Activated CD4-positive, alpha-beta memory T cell treated with anti-CD3 and anti-CD28 coated beads for 36 hours (primary cell): ENCODE results near the gene HSPG2. TPM values are rescaled to one million over a fixed set of nuclear protein-coding genes. Genes with fewer than 3 reads are reported as not detected.
"Not testable (repeated sequence)": the region's sequence is repeated elsewhere in the genome, so short reads cannot be mapped to it uniquely, and the experiment has no call there.

Experiments
- CTCF ChIA-PET: fragments of 350-600 bp; sonication (Branson Sonifier 250); formaldehyde crosslinking; loops from one replicate; lab custom pipeline; 2021; ENCODE audit warnings: antibody characterized with exemption, inconsistent platforms; lab: Charles Lee
- POLR2A ChIA-PET: fragments of 350-600 bp; sonication (Branson Sonifier 250); formaldehyde crosslinking; loops from one replicate; lab custom pipeline; 2021; ENCODE audit warnings: antibody characterized with exemption; lab: Charles Lee
- DNase-seq: peaks from one replicate; pipeline ENCODE4 v3.0.0-alpha.2; 2020
- H3K27ac Mint-ChIP-seq: one replicate; pipeline ENCODE4 v1.8.0; 2021; ENCODE audit warnings: mixed read lengths
- H3K27me3 Mint-ChIP-seq: one replicate; pipeline ENCODE4 v1.8.0; 2021; ENCODE audit warnings: mixed read lengths
- H3K36me3 Mint-ChIP-seq: one replicate; pipeline ENCODE4 v1.8.0; 2021; ENCODE audit warnings: mixed read lengths
- H3K4me1 Mint-ChIP-seq: one replicate; pipeline ENCODE4 v1.8.0; 2021; ENCODE audit warnings: low read depth, mixed read lengths
- H3K4me3 Mint-ChIP-seq: one replicate; pipeline ENCODE4 v1.8.0; 2021; ENCODE audit warnings: mild to moderate bottlenecking, mixed read lengths
- H3K9me3 Mint-ChIP-seq: one replicate; pipeline ENCODE4 v1.8.0; 2021; ENCODE audit warnings: mixed read lengths
- intact Hi-C: fragments of 100-400 bp; cut with micrococcal nuclease; formaldehyde crosslinking; loops from one replicate; pipeline ENCODE4 v1.15.1; 2023
- total RNA-seq, 2 experiments: library from RNA; stranded (reverse); gene quantifications; one replicate each; pipeline ENCODE4 v1.2.3, GENCODE V29; 2021

Gene HSPG2
- total RNA-seq, 2 experiments from 2014 or later, result 2.8 to 3.7 TPM

DNA sequence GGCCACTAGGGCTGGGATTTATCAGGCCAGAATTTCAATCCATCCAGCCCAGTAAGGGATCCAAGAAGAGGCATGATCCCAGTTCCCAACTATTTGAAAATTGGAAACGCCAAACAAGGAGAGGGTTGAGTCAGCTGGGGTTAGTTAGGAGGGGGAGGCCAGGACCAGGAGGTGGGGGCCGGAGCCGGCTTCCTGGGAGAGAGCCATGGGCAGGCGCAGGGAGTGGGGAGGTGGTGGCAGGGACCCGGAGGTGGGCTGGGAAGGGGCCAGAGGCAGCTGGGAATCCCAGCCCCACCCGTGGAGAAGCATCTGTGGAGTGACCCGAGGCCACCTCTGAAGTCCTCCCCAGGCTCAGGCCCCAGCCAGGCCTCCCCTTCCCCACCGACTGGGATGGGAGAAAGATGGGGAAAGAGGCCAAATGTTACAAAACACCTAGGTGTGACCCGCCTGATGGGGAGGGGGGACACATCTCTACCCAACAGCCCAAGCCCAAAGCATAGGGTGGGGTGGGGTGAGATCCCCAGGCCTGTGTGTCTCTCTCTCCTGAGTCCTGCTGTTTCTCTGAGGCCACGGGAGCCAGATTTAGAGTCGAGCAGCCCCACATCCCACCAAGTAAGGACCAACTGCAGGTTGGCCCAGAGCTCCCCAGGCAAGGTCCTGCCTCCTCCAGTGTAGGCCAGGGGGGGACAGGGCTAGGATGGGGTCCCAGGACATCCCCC is 10.1 kb downstream of the HSPG2 start:
- H3K9me3 Mint-ChIP-seq, result no peaks in the 10 kb centered on the region
- intact Hi-C loops, result no loop called here
- no peaks in the 10 kb centered on the region for H3K4me1 Mint-ChIP-seq
- CTCF ChIA-PET, result no interaction called here
- DNase-seq, result no peak
- POLR2A ChIA-PET, result no interaction called here
- no peak overlapping the region for H3K4me3 Mint-ChIP-seq
- no peaks in the 10 kb centered on the region for H3K36me3 Mint-ChIP-seq
- no peaks in the 10 kb centered on the region for H3K27me3 Mint-ChIP-seq
- no peak overlapping the region for H3K27ac Mint-ChIP-seq

DNA sequence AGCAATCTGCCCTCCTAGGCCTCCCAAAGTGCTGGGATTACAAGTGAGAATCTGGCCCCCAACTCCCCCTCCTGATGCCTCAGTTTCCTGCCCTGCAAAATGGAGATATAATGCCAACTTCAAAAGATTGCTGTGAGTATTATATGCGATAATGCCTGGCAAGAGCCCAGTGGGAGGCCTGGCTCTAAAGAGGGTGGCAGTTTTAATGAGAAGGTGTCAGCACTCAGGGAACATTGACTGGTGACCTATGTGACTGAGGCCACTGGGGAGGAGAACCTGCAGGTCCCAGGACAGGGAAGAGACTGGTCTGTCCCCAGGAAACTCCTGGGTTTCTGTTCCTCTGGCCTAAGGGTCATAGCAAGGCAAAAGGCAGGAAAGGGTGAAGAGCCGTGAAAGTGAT is 11.0 kb downstream of the HSPG2 start:
- ChIA-PET CTCF (no interaction called here), POLR2A (no interaction called here)
- no peaks in the 10 kb centered on the region for H3K36me3 Mint-ChIP-seq
- intact Hi-C loops, result no loop called here
- no peak for DNase-seq
- no peaks in the 10 kb centered on the region for H3K4me1 Mint-ChIP-seq
- H3K4me3 Mint-ChIP-seq, result no peak overlapping the region
- no peaks in the 10 kb centered on the region for H3K27me3 Mint-ChIP-seq
- H3K9me3 Mint-ChIP-seq, result no peaks in the 10 kb centered on the region
- H3K27ac Mint-ChIP-seq, result no peak overlapping the region

DNA sequence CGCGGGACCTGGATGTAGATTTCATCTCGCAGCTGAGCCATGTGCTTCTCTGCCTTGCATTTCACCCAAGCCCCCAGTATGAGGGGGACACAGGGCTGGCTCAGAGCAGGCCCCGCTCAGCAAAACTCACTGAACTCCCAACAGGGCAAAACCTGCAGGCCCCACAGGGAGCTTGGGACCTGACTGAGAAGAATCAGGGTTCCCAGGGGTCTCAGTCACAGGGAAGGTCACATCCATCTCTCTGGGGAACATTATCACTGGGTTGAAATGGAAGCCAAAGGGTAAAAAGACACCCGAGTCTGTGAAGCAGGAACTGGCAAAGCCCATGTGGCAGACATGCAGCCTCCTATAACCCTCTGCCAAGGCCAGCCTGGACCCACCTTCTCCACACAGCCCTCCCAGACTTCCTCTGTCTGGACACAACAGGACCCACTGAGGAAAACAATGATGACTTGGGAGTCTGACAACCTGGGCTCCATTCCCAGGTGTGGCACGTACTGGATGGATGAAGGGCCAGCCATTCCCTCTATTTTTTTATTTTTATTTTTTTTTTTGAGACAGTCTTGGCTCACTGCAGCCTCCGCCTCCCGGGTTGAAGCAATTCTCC is 11.7 kb downstream of the HSPG2 start:
- Mint-ChIP-seq H3K27ac (no peak overlapping the region), H3K27me3 (no peaks in the 10 kb centered on the region), H3K36me3 (no peaks in the 10 kb centered on the region), H3K9me3 (no peaks in the 10 kb centered on the region), H3K4me3 (no peak overlapping the region), H3K4me1 (no peaks in the 10 kb centered on the region)
- no peak for DNase-seq
- intact Hi-C loops, result no loop called here
- POLR2A ChIA-PET, result no interaction called here
- CTCF ChIA-PET, result no interaction called here

DNA sequence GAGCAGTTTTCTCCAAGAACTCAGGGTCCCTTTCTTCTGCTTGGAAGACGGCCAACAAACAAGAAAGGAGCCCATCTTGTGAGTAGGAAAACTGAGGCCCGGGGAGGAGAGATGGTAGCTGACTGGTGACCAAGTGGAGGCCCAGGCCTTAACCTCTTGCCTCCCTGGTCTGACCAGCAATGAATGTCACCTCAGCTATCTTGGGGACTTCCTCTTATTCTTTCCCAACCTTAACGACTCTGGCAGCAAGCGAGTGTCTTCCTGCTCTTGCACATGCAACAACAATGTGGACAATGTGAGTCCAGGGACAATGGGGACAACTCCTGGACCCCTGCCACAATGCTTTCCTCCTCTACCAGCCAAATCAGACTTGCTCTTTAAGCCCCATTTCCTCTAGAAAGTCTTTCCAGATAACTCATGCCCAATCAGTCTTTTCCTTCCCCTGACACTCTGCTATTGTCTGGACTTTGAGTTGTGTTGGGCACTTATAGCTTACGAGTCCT is 12.6 kb downstream of the HSPG2 start:
- intact Hi-C loops, result no loop called here
- CTCF ChIA-PET, result no interaction called here
- Mint-ChIP-seq H3K4me1 (no peaks in the 10 kb centered on the region), H3K27me3 (no peaks in the 10 kb centered on the region), H3K36me3 (no peaks in the 10 kb centered on the region), H3K4me3 (no peak overlapping the region), H3K9me3 (no peaks in the 10 kb centered on the region), H3K27ac (no peak overlapping the region)
- POLR2A ChIA-PET, result no interaction called here
- no peak for DNase-seq

DNA sequence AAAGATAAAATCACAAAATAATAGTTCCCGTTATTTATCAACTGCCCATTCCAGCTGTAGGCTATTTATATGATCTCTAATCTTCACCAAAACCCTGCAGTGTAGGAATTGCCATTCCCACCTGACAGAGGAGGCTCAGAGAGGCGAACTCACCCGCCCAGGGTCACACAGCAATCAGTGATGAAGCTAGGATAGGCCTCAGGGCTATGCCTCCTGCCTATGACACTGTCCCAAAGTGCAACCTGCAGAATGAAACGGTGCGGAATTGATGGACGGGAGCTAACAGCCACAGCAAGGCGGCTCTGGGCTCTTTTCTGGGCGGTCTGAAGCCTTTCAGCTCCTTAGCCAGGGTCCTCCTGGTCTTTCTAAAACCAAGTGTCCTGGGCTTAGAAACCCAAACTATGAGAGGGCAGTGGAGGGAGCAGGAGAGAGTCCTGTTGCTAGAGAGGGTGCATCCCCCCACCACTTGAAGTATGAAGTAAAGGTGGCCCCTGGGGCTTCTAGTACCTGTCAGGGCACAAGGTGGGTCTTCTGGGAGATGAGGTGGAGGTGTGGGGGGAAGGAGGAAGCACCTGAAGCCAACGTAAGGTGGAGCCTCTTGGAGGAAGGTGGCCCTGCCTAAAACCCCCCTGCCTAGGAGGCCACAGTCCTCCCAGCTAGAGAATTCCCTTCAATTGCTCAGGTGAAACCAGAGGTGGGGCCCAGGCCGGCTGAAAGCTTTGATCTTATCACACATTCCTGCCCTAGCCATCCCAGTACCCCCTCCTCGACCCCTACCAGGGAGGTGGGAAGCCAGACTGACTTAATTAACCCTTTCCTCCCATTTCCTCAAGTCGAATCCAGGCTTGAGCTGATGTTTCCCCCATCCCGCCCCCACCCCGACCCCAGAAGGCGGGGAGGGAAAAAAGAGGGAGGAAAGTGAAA is 14.8 kb downstream of the HSPG2 start:
- CTCF ChIA-PET, result no interaction called here
- no peak overlapping the region for H3K27ac Mint-ChIP-seq
- no peaks in the 10 kb centered on the region for H3K4me1 Mint-ChIP-seq
- H3K36me3 Mint-ChIP-seq, result no peaks in the 10 kb centered on the region
- H3K4me3 Mint-ChIP-seq, result no peak overlapping the region
- no peak for DNase-seq
- intact Hi-C loops, result no loop called here
- POLR2A ChIA-PET, result no interaction called here
- no peaks in the 10 kb centered on the region for H3K27me3 Mint-ChIP-seq
- no peaks in the 10 kb centered on the region for H3K9me3 Mint-ChIP-seq

DNA sequence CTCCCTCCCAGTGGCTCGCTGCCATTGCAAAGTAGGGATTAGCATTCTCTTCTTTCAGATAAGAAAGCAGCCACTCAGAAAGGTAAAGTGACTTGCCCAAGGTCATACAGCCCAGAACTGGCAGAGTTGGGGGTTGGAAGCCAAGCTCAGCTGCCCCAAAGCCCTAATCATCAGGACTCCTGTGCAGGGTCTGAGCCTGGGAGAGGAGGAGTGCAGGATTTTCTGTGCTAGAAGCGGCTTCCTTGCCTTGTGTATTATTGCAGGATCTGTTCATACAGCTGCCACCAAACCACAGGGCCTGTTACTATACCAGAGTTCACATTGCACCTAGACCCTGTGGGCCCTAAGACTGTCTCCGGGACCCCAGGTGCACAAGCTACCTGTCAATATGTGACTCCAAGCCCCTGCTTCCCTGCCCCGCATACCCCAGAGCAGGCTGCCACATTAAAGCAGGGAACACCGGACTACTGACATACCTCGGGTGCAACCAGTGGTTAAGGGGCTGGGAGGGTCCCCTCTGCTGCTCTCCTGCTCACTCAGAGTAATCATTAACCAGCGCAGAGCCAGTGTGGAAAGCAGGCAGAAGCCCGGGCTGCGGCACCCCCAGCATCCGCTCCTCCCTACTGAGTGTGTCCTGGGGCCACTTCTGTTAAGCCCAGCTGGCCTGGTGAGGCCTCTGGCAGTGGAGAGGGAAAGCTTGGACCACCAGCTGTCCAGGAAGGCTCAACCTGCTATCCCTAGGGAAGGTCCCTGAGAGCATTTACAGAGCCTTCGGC is 15.8 kb downstream of the HSPG2 start:
- Mint-ChIP-seq H3K4me3 (no peak overlapping the region), H3K27me3 (no peaks in the 10 kb centered on the region), H3K27ac (no peak overlapping the region), H3K4me1 (no peaks in the 10 kb centered on the region), H3K36me3 (no peaks in the 10 kb centered on the region), H3K9me3 (no peaks in the 10 kb centered on the region)
- POLR2A ChIA-PET, result no interaction called here
- CTCF ChIA-PET, result no interaction called here
- intact Hi-C loops, result no loop called here
- DNase-seq, result no peak

DNA sequence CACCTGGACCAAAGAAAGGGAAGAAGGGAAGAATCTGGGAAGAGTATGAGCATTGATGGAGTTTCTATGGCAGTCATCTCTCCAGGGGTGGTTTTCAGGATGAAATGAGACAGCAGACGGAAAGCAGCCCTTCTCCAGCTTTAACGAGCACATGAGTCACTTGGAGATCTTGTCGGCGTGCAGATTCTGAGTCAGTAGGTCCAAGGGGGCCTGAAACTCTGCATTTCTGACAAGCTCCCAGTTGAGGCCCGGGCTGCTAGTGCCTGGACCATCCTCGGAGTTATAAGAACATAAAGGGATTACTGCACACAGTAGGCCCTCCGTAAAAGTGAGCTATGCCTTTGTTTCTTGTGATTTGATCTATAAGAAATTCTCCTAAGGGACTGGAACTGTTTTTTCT is 17.6 kb downstream of the HSPG2 start:
- intact Hi-C loops, result no loop called here
- Mint-ChIP-seq H3K27ac (no peak overlapping the region), H3K4me3 (no peak overlapping the region), H3K27me3 (no peaks in the 10 kb centered on the region), H3K4me1 (no peaks in the 10 kb centered on the region), H3K9me3 (no peaks in the 10 kb centered on the region), H3K36me3 (no peaks in the 10 kb centered on the region)
- DNase-seq, result no peak
- CTCF ChIA-PET, result no interaction called here
- POLR2A ChIA-PET, result no interaction called here

DNA sequence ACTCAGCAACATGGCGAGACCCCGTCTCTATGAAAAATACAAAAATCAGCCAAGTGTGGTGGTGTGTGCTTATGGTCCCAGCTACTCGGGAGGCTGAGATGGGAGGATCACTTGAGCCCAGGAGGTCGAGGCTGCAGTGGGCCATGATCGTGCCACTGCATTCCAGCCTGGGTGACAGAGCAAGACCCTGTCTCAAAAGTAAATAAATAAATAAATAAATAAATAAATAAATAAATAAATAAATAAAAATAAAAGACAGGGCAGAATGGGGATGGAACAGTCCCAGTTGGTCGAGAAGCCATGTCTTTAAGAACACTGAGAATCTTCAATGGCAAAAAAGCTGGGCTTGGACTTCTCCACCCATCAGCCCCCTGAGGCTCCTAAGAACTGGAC is 19.9 kb downstream of the HSPG2 start:
- H3K4me3 Mint-ChIP-seq, CTCF ChIA-PET, DNase-seq, H3K27ac Mint-ChIP-seq, H3K4me1 Mint-ChIP-seq, POLR2A ChIA-PET, intact Hi-C loops, H3K36me3 Mint-ChIP-seq, H3K9me3 Mint-ChIP-seq, H3K27me3 Mint-ChIP-seq: not testable (repeated sequence)

DNA sequence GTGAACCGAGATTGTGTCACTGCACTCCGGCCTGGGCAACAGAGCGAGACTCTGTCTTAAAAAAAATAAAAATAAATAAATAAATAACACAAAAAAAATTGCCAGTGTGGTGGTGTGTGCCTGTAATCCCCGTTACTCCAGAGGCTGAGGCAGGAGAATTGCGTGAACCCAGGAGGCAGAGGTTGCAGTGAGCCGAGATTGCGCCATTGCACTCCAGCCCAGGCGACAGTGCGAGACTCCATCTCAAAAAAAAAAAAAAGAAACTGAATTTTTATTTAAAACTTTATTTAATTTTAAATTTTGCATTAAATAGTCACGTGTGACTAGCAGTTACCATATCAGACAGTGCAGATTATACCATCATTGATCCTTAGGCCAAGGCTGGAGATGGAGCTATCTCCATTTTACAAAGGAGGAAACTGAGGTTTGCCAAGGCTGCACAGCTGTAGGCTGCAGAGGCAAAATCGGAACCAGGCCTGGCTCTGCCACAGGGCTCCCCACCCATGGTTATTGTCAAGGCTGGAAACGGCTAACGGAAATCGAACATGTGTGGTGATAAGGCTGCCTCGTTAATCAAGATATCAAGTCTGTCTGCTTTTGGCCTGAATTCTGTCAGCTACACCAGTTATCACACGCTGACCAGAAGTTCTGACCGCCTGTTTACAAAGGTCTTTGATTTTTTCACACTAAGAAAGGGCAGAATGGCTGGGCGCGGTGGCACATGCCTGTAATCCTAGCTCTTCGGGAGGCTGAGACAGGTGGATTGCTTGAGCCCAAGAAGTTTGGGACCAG is 20.5 kb downstream of the HSPG2 start:
- intact Hi-C loops, result no loop called here
- Mint-ChIP-seq H3K9me3 (no peaks in the 10 kb centered on the region), H3K27me3 (no peaks in the 10 kb centered on the region), H3K27ac (no peak overlapping the region), H3K4me1 (no peaks in the 10 kb centered on the region), H3K4me3 (no peak overlapping the region), H3K36me3 (no peaks in the 10 kb centered on the region)
- no peak for DNase-seq
- POLR2A ChIA-PET, result no interaction called here
- CTCF ChIA-PET, result no interaction called here

DNA sequence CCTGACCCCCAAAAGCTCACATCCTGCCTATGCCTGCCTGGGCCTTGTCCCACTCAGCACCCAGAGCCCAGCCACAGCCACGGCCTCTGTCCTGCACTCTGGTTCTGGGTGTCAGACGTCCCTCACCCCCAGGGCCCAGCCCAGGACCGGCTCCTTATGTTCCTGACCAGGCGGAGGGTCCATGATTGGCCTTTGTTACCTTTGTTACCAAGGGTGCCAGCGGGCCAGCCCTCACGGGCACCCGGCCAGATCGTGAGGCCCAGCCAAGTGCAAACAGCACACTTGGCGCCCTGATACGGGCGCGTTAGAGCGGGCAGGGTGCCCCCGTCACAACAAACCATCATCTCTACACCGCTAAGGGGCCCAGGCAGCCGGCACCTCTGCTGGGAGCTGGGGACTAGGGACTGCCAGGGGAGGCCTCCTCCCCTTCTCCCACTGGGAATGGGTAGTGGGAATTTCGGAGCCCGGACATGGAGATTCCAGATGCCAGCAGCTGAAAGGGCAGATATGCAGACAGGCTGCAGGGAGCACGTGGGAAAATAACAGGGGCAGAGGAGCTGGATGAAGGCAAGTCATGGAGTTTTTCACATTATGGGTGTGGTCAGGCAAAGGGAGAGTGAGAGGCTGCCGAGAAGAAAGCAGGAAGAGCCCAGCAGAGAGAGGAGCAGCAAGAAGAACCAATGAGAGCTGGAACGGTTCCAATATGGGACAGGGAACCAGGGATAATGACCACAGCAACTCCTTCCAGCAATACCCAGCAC is 22.1 kb downstream of the HSPG2 start:
- Mint-ChIP-seq H3K9me3 (no peaks in the 10 kb centered on the region), H3K4me1 (no peaks in the 10 kb centered on the region), H3K27ac (no peak overlapping the region), H3K27me3 (no peaks in the 10 kb centered on the region), H3K36me3 (no peaks in the 10 kb centered on the region), H3K4me3 (no peak overlapping the region)
- ChIA-PET CTCF (interaction anchor here (0.7 kb wide), 1 partner anchor 15 kb away, joined by 3 read pairs; no protein-coding TSS in a partner anchor), POLR2A (no interaction called here)
- intact Hi-C loops, result no loop called here
- DNase-seq, result no peak

DNA sequence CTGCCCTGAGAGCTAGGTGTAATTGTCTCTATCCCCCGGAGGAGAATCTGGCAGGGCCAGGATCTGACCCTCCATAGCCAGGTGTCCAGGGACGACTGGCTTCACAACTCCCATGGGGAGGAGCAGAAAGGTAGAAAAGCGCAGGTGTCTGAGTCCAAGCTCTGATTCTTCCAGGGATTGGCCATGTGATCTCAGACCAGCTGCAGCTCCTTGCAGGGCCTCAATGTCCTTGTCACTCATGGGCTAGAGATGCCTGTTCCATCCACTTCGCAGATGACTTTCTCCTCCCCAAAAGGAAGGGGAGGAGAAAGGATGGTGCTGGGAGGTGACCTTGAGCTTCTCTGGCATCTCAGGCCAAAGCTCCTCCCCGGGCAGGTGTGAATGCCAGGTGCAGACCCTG is 22.7 kb downstream of the HSPG2 start:
- Mint-ChIP-seq H3K4me1 (no peaks in the 10 kb centered on the region), H3K9me3 (no peaks in the 10 kb centered on the region), H3K36me3 (no peaks in the 10 kb centered on the region), H3K27ac (no peak overlapping the region), H3K4me3 (no peak overlapping the region), H3K27me3 (no peaks in the 10 kb centered on the region)
- ChIA-PET POLR2A (no interaction called here), CTCF (no interaction called here)
- intact Hi-C loops, result no loop called here
- DNase-seq, result no peak
